ENCODE data around the gene CAGE1. TPM values are rescaled to one million over a fixed set of nuclear protein-coding genes. Genes with fewer than 3 reads are reported as not detected.

The CAGE1 gene
- total RNA-seq, 1 donor from 2014 or later = not detected

- Mint-ChIP-seq H3K4me1 (ENCODE audit: low read depth, unreplicated experiment) (peaks cover 4% of the 10 kb centered on the region), H3K27me3 (ENCODE audit: unreplicated experiment) (peaks cover 2% of the 10 kb centered on the region), H3K4me3 (ENCODE audit: unreplicated experiment) (no peak overlapping the region), H3K36me3 (ENCODE audit: unreplicated experiment) (peaks cover 4% of the 10 kb centered on the region), H3K9me3 (ENCODE audit: unreplicated experiment) (no peaks in the 10 kb centered on the region), H3K27ac (ENCODE audit: unreplicated experiment) (no peak overlapping the region)
- TF ChIP-seq, protein P1, sequence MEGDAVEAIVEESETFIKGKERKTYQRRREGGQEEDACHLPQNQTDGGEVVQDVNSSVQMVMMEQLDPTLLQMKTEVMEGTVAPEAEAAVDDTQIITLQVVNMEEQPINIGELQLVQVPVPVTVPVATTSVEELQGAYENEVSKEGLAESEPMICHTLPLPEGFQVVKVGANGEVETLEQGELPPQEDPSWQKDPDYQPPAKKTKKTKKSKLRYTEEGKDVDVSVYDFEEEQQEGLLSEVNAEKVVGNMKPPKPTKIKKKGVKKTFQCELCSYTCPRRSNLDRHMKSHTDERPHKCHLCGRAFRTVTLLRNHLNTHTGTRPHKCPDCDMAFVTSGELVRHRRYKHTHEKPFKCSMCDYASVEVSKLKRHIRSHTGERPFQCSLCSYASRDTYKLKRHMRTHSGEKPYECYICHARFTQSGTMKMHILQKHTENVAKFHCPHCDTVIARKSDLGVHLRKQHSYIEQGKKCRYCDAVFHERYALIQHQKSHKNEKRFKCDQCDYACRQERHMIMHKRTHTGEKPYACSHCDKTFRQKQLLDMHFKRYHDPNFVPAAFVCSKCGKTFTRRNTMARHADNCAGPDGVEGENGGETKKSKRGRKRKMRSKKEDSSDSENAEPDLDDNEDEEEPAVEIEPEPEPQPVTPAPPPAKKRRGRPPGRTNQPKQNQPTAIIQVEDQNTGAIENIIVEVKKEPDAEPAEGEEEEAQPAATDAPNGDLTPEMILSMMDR (IDR thresholded peaks at IDR 0.05; ENCODE audit: partially characterized antibody, unreplicated experiment) = no peak
- DNase-seq = no peak
Measured at GRCh38 chr6:7338031-7338430, 51.5 kb downstream of the CAGE1 start.

- no peak overlapping the region for H3K4me3 Mint-ChIP-seq (ENCODE audit: unreplicated experiment)
- TF ChIP-seq, protein P1 (IDR thresholded peaks at IDR 0.05; ENCODE audit: partially characterized antibody, unreplicated experiment) = no peak
- no peak for DNase-seq
- H3K4me1 Mint-ChIP-seq (ENCODE audit: low read depth, unreplicated experiment) = peaks cover 5% of the 10 kb centered on the region
- H3K27me3 Mint-ChIP-seq (ENCODE audit: unreplicated experiment) = peaks cover 2% of the 10 kb centered on the region
- no peaks in the 10 kb centered on the region for H3K36me3 Mint-ChIP-seq (ENCODE audit: unreplicated experiment)
- peaks cover 3% of the 10 kb centered on the region for H3K9me3 Mint-ChIP-seq (ENCODE audit: unreplicated experiment)
- no peak overlapping the region for H3K27ac Mint-ChIP-seq (ENCODE audit: unreplicated experiment)
Measured at GRCh38 chr6:7335519-7335918, 54.0 kb downstream of the CAGE1 start.

- Mint-ChIP-seq H3K27ac (ENCODE audit: unreplicated experiment) (no peak overlapping the region), H3K4me3 (ENCODE audit: unreplicated experiment) (no peak overlapping the region), H3K27me3 (ENCODE audit: unreplicated experiment) (peaks cover 2% of the 10 kb centered on the region), H3K4me1 (ENCODE audit: low read depth, unreplicated experiment) (peaks cover 5% of the 10 kb centered on the region), H3K36me3 (ENCODE audit: unreplicated experiment) (no peaks in the 10 kb centered on the region), H3K9me3 (ENCODE audit: unreplicated experiment) (peaks cover 3% of the 10 kb centered on the region)
- TF ChIP-seq, protein P1 (IDR thresholded peaks at IDR 0.05; ENCODE audit: partially characterized antibody, unreplicated experiment) = no peak
- DNase-seq = no peak
Measured at GRCh38 chr6:7334685-7335084, 54.9 kb downstream of the CAGE1 start.

DNA sequence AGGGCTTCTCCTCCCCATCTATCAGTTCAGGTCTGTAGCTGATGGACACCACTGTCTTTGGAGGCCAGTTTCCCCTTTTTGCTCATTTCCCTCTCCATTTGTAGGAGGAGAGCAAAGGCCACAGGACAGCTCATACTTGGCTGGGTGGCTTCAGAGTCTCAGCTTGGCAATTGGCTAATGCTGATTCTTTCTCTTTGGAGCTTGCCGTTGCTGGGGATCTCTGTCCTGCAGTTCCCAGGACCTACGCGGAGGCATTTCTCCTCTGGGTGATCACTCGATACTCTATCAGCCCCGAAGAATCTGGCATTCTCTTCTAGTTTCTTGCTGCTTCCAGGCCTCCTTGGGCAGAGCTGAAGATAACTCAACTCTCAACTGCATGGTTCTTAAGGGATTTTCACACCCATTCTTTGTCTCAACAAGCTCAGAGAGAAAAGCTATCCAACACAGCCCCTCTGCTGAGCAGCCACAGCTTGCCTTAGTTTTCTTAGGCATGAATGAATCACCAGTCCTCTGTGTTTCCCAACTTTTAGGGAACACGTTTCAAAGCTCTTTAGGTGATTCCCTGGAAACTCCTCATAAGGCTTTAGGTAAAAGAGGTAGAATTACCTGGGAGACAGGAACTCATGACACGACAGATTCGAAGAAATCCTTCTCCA, 57.3 kb downstream of the CAGE1 start:
- Mint-ChIP-seq H3K4me1 (ENCODE audit: low read depth, unreplicated experiment) (peaks cover 5% of the 10 kb centered on the region), H3K36me3 (ENCODE audit: unreplicated experiment) (no peaks in the 10 kb centered on the region), H3K9me3 (ENCODE audit: unreplicated experiment) (peaks cover 3% of the 10 kb centered on the region), H3K27me3 (ENCODE audit: unreplicated experiment) (peaks cover 2% of the 10 kb centered on the region), H3K4me3 (ENCODE audit: unreplicated experiment) (no peak overlapping the region), H3K27ac (ENCODE audit: unreplicated experiment) (no peak overlapping the region)
- DNase-seq = no peak
- TF ChIP-seq, protein P1 (IDR thresholded peaks at IDR 0.05; ENCODE audit: partially characterized antibody, unreplicated experiment) = no peak

DNA sequence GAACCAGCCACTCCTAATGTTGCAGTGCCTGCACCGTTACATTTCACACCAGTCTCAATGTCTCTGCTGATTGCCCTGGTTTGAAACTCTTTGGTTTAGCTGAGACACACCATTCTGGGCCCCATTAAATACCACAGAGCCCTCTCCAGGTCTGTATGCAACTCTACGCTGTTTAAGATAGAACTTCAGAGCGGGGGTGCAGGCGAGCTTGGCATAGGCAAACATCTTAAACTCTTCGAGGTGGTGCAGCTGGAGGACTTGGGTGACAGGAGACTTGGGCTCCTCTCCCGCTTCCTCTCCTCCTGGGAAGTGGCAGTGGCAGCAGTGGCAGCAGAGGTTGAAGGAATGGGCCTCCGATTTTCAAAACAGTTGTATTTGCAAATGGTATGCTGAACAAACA, 58.1 kb downstream of the CAGE1 start:
- TF ChIP-seq, protein P1 (IDR thresholded peaks at IDR 0.05; ENCODE audit: partially characterized antibody, unreplicated experiment) = no peak
- H3K4me3 Mint-ChIP-seq (ENCODE audit: unreplicated experiment) = no peak overlapping the region
- H3K4me1 Mint-ChIP-seq (ENCODE audit: low read depth, unreplicated experiment) = peaks cover 5% of the 10 kb centered on the region
- H3K27ac Mint-ChIP-seq (ENCODE audit: unreplicated experiment) = no peak overlapping the region
- H3K9me3 Mint-ChIP-seq (ENCODE audit: unreplicated experiment) = peaks cover 3% of the 10 kb centered on the region
- no peak for DNase-seq
- H3K27me3 Mint-ChIP-seq (ENCODE audit: unreplicated experiment) = peaks cover 2% of the 10 kb centered on the region
- no peaks in the 10 kb centered on the region for H3K36me3 Mint-ChIP-seq (ENCODE audit: unreplicated experiment)
